ENCODE measurements around the gene MACROD1.

The MACROD1 gene

GRCh38 chr11:64069401-64070313, 96.3 kb downstream of the MACROD1 start:
- TF ChIP-seq CTCF (IDR thresholded peaks at IDR 0.05; ENCODE audit: low read depth, low read length, missing control alignments) = no peak
- no peak overlapping the region for H3K4me3 ChIP-seq (ENCODE audit: low read depth, low read length)
- DNase-seq (ENCODE audit: low read depth) = no peak
- in situ Hi-C loops (cut with HindIII; ENCODE audit: low sequenced_read_pairs) = loop anchor here (10.0 kb wide), 1 partner anchor 65 kb away; no protein-coding TSS in a partner anchor

DNA sequence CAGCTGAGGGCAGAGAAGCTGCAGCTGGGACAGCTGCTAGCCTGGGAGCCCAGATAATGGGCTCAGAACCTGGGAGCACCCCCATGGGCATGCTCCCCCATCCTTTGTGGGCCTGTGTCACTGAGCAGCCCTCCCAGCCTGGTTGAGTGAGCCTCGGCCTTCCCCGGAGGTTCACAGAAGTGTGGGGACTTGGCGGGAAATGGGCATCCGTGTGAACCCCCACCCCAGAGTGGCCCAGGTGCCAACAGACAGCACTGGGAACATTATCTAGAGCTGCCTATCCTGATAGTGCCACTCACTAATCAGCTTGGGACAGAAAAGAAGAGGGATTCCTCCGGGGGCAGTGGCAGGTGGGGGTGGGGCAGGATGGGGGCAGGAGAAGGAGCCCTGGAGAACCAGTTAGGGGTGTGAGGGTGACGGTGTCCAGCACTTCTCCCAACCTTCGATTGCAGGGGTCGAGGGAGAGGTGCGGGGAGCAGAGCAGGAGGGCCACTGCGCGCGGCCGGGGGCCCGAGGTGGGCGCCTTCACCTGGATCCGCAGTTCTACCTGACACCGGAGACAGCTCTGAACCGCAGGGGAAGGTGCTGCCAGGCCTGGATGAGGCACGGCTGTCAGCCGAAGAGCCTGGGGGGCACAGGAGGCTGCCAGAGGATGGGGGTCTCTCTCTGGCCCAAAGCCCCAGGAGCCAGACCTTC, 97.1 kb downstream of the MACROD1 start:
- no peak for TF ChIP-seq CTCF (IDR thresholded peaks at IDR 0.05; ENCODE audit: low read depth, low read length, missing control alignments)
- H3K4me3 ChIP-seq (ENCODE audit: low read depth, low read length) = no peak overlapping the region
- DNase-seq (ENCODE audit: low read depth) = no peak
- in situ Hi-C loops (cut with HindIII; ENCODE audit: low sequenced_read_pairs) = no loop called here

GRCh38 chr11:64067230-64067993, 98.5 kb downstream of the MACROD1 start:
- no peak overlapping the region for H3K4me3 ChIP-seq (ENCODE audit: low read depth, low read length)
- TF ChIP-seq CTCF (IDR thresholded peaks at IDR 0.05; ENCODE audit: low read depth, low read length, missing control alignments) = no peak
- no peak for DNase-seq (ENCODE audit: low read depth)
- in situ Hi-C loops (cut with HindIII; ENCODE audit: low sequenced_read_pairs) = no loop called here

DNA sequence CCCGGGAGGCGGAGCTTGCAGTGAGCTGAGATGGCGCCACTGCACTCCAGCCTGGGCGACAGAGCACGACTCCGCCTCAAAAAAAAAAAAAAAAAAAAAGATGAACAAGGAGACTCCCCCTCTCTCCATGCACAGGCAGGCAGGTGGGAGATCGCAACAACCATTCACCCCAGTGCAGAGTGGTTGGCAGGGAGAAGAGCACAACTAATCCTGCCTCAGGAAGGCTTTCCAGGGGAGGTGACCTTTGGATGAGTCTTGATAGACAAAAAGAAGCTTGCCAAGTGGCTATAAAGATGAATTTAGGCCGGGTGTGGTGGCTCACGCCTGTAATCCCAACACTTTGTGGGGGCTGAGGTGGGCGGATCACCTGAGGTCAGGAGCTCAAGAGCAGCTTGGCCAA, 100.2 kb downstream of the MACROD1 start:
- DNase-seq (ENCODE audit: low read depth) = no peak
- H3K4me3 ChIP-seq (ENCODE audit: low read depth, low read length) = no peak overlapping the region
- in situ Hi-C loops (cut with HindIII; ENCODE audit: low sequenced_read_pairs) = no loop called here
- no peak for TF ChIP-seq CTCF (IDR thresholded peaks at IDR 0.05; ENCODE audit: low read depth, low read length, missing control alignments)

DNA sequence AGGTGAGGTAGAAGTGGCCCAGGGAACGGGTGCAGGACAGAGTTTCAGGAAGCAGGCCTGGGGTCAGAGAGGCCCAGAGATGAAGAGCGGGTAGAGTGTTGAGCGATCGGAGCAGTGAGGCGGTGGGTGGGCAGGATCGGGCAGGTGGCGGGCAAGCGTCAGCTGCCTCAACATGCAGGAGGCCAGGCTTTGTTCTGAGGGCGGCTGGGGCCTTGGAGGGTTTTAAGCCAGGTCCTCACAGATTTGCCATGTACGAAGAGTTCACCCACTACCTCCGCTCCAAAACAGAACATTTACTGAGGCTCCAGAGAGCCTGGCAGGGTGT, 100.8 kb downstream of the MACROD1 start:
- in situ Hi-C loops (cut with HindIII; ENCODE audit: low sequenced_read_pairs) = no loop called here
- no peak for TF ChIP-seq CTCF (IDR thresholded peaks at IDR 0.05; ENCODE audit: low read depth, low read length, missing control alignments)
- H3K4me3 ChIP-seq (ENCODE audit: low read depth, low read length) = no peak overlapping the region
- no peak for DNase-seq (ENCODE audit: low read depth)

DNA sequence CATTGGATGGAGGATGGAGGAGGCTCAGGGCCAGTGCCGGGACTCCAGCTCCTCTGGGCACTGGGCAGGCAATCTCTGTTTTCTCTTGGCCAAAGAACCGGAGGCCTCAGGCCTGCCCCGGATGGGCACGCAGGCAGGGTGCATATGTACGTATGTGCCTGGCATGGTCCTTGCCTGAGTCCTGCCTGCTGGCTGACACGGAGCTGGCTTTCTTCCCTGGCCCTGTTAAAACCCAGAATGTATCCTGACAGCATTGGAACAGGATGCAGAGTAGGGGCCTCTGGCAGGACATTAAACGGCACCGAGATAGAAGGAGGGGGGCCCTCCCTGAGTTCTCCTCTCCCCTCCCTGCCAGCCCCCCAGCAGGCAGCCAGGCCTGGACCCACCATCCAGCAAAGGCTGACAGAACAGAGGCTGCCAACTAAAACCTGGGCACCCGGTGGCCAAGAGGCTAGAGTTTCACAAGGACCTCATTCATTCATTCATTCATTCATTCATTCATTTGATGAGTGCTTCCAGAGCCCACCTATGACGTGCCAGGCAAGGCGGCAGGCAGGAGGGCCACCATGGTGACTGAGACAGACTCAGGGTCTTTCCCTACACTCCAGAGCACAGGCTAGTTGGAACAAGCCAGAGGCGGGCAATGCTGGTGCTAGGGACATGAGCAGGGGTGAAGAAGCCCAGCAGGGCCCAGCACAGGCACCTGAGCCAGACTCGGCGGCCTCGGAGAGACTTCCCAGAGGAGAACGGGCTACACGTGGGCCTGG, 101.4 kb downstream of the MACROD1 start:
- in situ Hi-C loops (cut with HindIII; ENCODE audit: low sequenced_read_pairs) = no loop called here
- no peak overlapping the region for H3K4me3 ChIP-seq (ENCODE audit: low read depth, low read length)
- DNase-seq (ENCODE audit: low read depth) = no peak
- no peak for TF ChIP-seq CTCF (IDR thresholded peaks at IDR 0.05; ENCODE audit: low read depth, low read length, missing control alignments)
